SU-DHL-6 (cell line): ENCODE data around the gene ACVR1.

ENCODE experiments used
- H2AFZ ChIP-seq: fragments of 200-600 bp; sonication (generic); 2 replicates; pipeline ENCODE4 v1.6.1; 2014; ENCODE audit warnings: low read depth, mild to moderate bottlenecking, moderate library complexity, mixed read lengths, antibody characterized with exemption, low read length; ENCODE audit not compliant: severe bottlenecking
- H3F3A ChIP-seq: fragments of 200-600 bp; shearing (Covaris generic); 2 replicates; pipeline ENCODE4 v1.6.0; 2016; ENCODE audit warnings: antibody characterized with exemption, mild to moderate bottlenecking; ENCODE audit not compliant: insufficient read depth
- H3K27ac ChIP-seq: fragments of 200-600 bp; sonication (generic); 2 replicates; pipeline ENCODE4 v1.5.1; 2016; ENCODE audit warnings: low read depth, mild to moderate bottlenecking, low read length, moderate library complexity, mixed read lengths
- H3K27me3 ChIP-seq: fragments of 200-600 bp; sonication (generic), shearing (Covaris generic); 2 replicates; pipeline ENCODE4 v1.6.0; 2014; ENCODE audit warnings: mild to moderate bottlenecking, low read length
- H3K36me3 ChIP-seq: fragments of 200-600 bp; sonication (generic); 2 replicates; pipeline ENCODE4 v1.6.1; 2014; ENCODE audit warnings: mild to moderate bottlenecking, low read length, mixed read lengths
- H3K4me2 ChIP-seq: fragments of 300-600, 200-600 bp; shearing (Covaris generic), sonication (generic); 2 replicates; pipeline ENCODE4 v1.6.0; 2014; ENCODE audit warnings: low read length, low read depth, mild to moderate bottlenecking; ENCODE audit not compliant: poor library complexity, severe bottlenecking
- H3K4me3 ChIP-seq: fragments of 200-600 bp; sonication (generic); 2 replicates; pipeline ENCODE4 v1.5.1; 2014; ENCODE audit warnings: antibody characterized with exemption, low read length, mild to moderate bottlenecking, mixed read lengths; ENCODE audit not compliant: insufficient read depth, poor library complexity, severe bottlenecking
- H3K79me2 ChIP-seq: fragments of 200-600 bp; sonication (generic); 2 replicates; pipeline ENCODE4 v1.6.1; 2014; ENCODE audit warnings: mild to moderate bottlenecking, low read length, moderate library complexity; ENCODE audit not compliant: insufficient read depth
- H3K9ac ChIP-seq: fragments of 200-600 bp; sonication (generic); 2 replicates; pipeline ENCODE4 v1.7.0; 2014; ENCODE audit warnings: mild to moderate bottlenecking, low read length
- H3K9me2 ChIP-seq: fragments of 200-600 bp; sonication (generic); replicated peaks from 2 replicates; pipeline ENCODE4 v1.6.1; 2014; ENCODE audit warnings: low read length; ENCODE audit not compliant: insufficient read depth
- H3K9me3 ChIP-seq: fragments of 200-600 bp; sonication (generic); 2 replicates; pipeline ENCODE4 v1.6.1; 2014; ENCODE audit warnings: low read length, mixed read lengths; ENCODE audit not compliant: insufficient read depth
- H4K20me1 ChIP-seq: fragments of 200-600 bp; sonication (generic); 2 replicates; pipeline ENCODE4 v1.6.1; 2014; ENCODE audit warnings: low read depth, mild to moderate bottlenecking, antibody characterized with exemption, low read length, moderate library complexity, mixed read lengths
- CTCF ChIP-seq: fragments of 200-600 bp; sonication (generic); IDR thresholded peaks from one replicate; pipeline ENCODE4 v1.5.1; 2017; ENCODE audit warnings: antibody characterized with exemption, mild to moderate bottlenecking, low read length, moderate library complexity; ENCODE audit not compliant: insufficient read depth, poor library complexity, severe bottlenecking
- EZH2phosphoT487 ChIP-seq: fragments of 200-600 bp; sonication (generic), shearing (Covaris generic); conservative IDR thresholded peaks from 2 replicates; pipeline ENCODE4 v1.6.1; 2018; ENCODE audit warnings: mild to moderate bottlenecking, antibody characterized with exemption, low read length, moderate library complexity, mixed read lengths

The ACVR1 gene

GRCh38 chr2:157815421-157815820, 60.7 kb downstream of the ACVR1 start:
- Histone ChIP-seq H3K36me3 (no peaks in the 10 kb centered on the region), H3F3A (no peaks in the 10 kb centered on the region), H3K79me2 (no peaks in the 10 kb centered on the region), H4K20me1 (no peaks in the 10 kb centered on the region), H3K9me2 (no peaks in the 10 kb centered on the region), H3K9me3 (no peaks in the 10 kb centered on the region), H3K27ac (no peak overlapping the region), H3K9ac (no peak overlapping the region), H3K4me2 (no peak overlapping the region), H3K27me3 (no peaks in the 10 kb centered on the region), H3K4me3 (no peak overlapping the region), H2AFZ (no peak overlapping the region)
- TF ChIP-seq EZH2phosphoT487 (no peak), CTCF (no peak)

- H3K79me2 ChIP-seq: no peaks in the 10 kb centered on the region
- no peak for TF ChIP-seq EZH2phosphoT487
- no peak for TF ChIP-seq CTCF
Observed at GRCh38 chr2:157813467-157813866, 62.7 kb downstream of the ACVR1 start.

GRCh38 chr2:157810037-157810436, 66.1 kb downstream of the ACVR1 start:
- no peaks in the 10 kb centered on the region for H3K79me2 ChIP-seq
- no peak for TF ChIP-seq CTCF
- no peak for TF ChIP-seq EZH2phosphoT487

More at GRCh38 chr2:157813467-157813866, 62.7 kb downstream of the ACVR1 start:
- H3K27me3 ChIP-seq: no peaks in the 10 kb centered on the region
- H3K9me3 ChIP-seq: no peaks in the 10 kb centered on the region
- no peaks in the 10 kb centered on the region for H3K36me3 ChIP-seq
- H2AFZ ChIP-seq: no peak overlapping the region
- no peaks in the 10 kb centered on the region for H4K20me1 ChIP-seq
- H3K4me2 ChIP-seq: no peak overlapping the region
- no peaks in the 10 kb centered on the region for H3K9me2 ChIP-seq
- H3K27ac ChIP-seq: no peak overlapping the region
- no peaks in the 10 kb centered on the region for H3F3A ChIP-seq
- no peak overlapping the region for H3K4me3 ChIP-seq
- H3K9ac ChIP-seq: no peak overlapping the region

GRCh38 chr2:157809212-157809611, 66.9 kb downstream of the ACVR1 start:
- Histone ChIP-seq H3K9me2 (no peaks in the 10 kb centered on the region), H3K27me3 (no peaks in the 10 kb centered on the region), H4K20me1 (no peaks in the 10 kb centered on the region), H3K36me3 (no peaks in the 10 kb centered on the region), H2AFZ (no peak overlapping the region), H3F3A (no peaks in the 10 kb centered on the region), H3K4me3 (no peak overlapping the region), H3K9ac (no peak overlapping the region), H3K9me3 (no peaks in the 10 kb centered on the region), H3K79me2 (no peaks in the 10 kb centered on the region), H3K4me2 (no peak overlapping the region), H3K27ac (no peak overlapping the region)
- TF ChIP-seq EZH2phosphoT487: no peak
- no peak for TF ChIP-seq CTCF

More at GRCh38 chr2:157810037-157810436, 66.1 kb downstream of the ACVR1 start:
- H3K27ac ChIP-seq: no peak overlapping the region
- no peak overlapping the region for H2AFZ ChIP-seq
- no peaks in the 10 kb centered on the region for H3K9me2 ChIP-seq
- H3K9me3 ChIP-seq: no peaks in the 10 kb centered on the region
- no peaks in the 10 kb centered on the region for H3K36me3 ChIP-seq
- H4K20me1 ChIP-seq: no peaks in the 10 kb centered on the region
- no peaks in the 10 kb centered on the region for H3K27me3 ChIP-seq
- H3K9ac ChIP-seq: no peak overlapping the region
- H3F3A ChIP-seq: no peaks in the 10 kb centered on the region
- no peak overlapping the region for H3K4me3 ChIP-seq
- no peak overlapping the region for H3K4me2 ChIP-seq
